Measurements from ENCODE around the gene FEZF1. TPM values are rescaled to one million over a fixed set of nuclear protein-coding genes. Genes with fewer than 3 reads are reported as not detected.

The FEZF1 gene
- total and polyA plus RNA-seq, 4 donors: 0.04 to 0.18 TPM; not detected in 2

DNA sequence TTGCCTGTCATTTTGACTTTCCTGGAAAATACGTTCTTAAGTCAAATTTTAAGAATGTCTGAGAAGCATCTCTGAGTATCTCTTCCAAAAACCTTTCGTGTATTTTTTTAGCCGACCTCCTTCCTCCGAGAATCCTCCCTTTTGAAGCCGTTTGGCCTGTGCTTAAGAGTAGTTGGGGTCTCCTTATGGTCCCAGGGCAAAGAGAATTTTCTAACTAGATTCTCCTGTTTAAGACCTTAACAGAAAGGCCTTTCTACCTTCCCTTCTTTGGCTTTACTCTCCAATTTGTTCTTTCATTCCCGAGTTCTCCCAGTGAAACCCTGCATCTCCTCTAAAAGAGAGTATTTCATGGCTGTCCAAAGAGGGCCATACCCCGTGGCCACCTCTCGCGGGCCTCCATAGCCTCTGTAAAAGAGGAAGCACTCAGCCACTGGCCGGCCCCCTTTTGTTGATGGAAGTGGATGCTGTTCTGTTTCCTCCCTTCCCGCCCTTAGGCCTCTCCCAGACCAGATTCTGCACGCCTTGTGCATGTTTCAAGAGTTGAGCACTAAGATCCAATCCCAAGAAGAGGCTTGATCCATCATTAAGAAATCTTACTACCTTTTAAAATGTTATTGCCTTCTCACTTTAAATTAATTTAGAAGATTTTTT lies 6.6 kb upstream of the FEZF1 start:
- Histone ChIP-seq H3K27ac (ENCODE audit: low read depth in 1 of 2, low read length in 1 of 2) (no peak overlapping the region), H3K9ac (ENCODE audit: insufficient read depth in 1 of 2, low read length in 2 of 2) (no peak overlapping the region), H3K9me3 (ENCODE audit: control insufficient read depth in 4 of 4, insufficient read depth in 3 of 4, low read length in 3 of 4) (peaks cover 0 to 12% (median 0%) of the 10 kb centered on the region in 4 donors), H3K4me3 (no peak overlapping the region), H3K27me3 (ENCODE audit: control insufficient read depth in 3 of 3, insufficient read depth in 3 of 3, low read length in 2 of 3) (peaks cover 19 to 98% (median 96%) of the 10 kb centered on the region in 3 donors), H3K4me1 (ENCODE audit: control insufficient read depth in 5 of 5, insufficient read depth in 5 of 5, low read length in 5 of 5) (peaks cover 0 to 26% (median 1%) of the 10 kb centered on the region in 5 donors), H3K36me3 (ENCODE audit: control insufficient read depth in 4 of 4, insufficient read depth in 4 of 4, low read length in 4 of 4) (no peaks in the 10 kb centered on the region)
- DNase-seq: peak in 2 of 3 donors; percentile 35 to 50
- no peak for ATAC-seq (ENCODE audit: insufficient read depth, low FRiP score)
- TF ChIP-seq, protein P1, sequence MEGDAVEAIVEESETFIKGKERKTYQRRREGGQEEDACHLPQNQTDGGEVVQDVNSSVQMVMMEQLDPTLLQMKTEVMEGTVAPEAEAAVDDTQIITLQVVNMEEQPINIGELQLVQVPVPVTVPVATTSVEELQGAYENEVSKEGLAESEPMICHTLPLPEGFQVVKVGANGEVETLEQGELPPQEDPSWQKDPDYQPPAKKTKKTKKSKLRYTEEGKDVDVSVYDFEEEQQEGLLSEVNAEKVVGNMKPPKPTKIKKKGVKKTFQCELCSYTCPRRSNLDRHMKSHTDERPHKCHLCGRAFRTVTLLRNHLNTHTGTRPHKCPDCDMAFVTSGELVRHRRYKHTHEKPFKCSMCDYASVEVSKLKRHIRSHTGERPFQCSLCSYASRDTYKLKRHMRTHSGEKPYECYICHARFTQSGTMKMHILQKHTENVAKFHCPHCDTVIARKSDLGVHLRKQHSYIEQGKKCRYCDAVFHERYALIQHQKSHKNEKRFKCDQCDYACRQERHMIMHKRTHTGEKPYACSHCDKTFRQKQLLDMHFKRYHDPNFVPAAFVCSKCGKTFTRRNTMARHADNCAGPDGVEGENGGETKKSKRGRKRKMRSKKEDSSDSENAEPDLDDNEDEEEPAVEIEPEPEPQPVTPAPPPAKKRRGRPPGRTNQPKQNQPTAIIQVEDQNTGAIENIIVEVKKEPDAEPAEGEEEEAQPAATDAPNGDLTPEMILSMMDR (IDR thresholded peaks at IDR 0.05; ENCODE audit: control extremely low read depth, extremely low read depth): no peak
- WGBS, 2 donors: 14 to 28% methylated on average over 12 of the region's 12 CpGs

DNA sequence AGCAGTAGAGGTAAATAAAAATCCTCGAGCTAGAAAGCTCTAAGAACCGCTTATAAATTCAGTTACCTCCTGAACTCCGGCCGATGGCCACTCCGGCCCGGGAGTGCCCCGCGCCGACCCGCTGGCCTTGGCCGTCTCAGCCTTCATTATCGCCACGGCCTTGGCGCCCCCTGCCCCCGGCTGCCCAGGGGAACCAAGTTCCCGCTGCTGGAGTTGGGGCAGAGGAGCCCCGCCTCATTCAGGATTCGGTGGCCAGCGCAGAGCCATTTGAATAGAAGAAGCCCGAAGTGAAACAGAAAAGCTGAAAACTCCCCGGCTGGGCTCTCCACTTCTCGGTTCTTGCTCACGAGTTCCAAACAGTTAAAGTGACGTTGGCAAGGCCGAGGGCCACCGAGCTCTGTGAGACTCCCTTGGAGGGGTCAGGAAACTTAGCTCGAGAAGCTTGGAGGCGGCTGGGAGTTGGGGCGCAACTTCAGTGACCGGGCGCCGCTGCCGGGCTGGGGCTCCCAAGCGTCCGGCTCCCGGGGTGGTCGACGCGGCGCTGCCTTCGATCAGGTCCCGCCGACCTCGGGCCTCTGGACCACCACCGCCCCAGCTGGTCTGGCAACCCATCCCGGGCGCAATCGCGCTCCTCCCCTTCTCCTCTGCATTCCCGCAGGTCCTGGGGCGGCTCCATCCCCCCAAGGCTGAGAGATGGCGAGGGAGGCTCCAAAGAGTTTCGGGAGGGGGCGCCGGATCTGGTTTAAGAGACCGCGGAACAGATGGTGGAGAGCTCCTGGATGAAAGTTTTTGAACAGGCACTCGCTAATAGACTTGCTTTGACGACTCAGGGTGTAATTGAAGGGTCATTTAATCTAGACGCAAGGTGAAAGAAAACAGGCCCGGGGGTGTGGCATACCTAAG lies 5.8 kb upstream of the FEZF1 start:
- H3K27me3 ChIP-seq (ENCODE audit: control insufficient read depth in 3 of 3, insufficient read depth in 3 of 3, low read length in 2 of 3): peaks cover 22 to 98% (median 95%) of the 10 kb centered on the region in 3 donors
- H3K4me1 ChIP-seq (ENCODE audit: control insufficient read depth in 5 of 5, insufficient read depth in 5 of 5, low read length in 5 of 5): peaks cover 0 to 34% (median 7%) of the 10 kb centered on the region in 5 donors
- TF ChIP-seq, protein P1 (IDR thresholded peaks at IDR 0.05; ENCODE audit: control extremely low read depth, extremely low read depth): no peak
- ATAC-seq (ENCODE audit: insufficient read depth, low FRiP score) (no peak), DNase-seq (peak; percentile 62 to 71 (median 66))
- no peaks in the 10 kb centered on the region for H3K36me3 ChIP-seq (ENCODE audit: control insufficient read depth in 4 of 4, insufficient read depth in 4 of 4, low read length in 4 of 4)
- 2 to 4% methylated on average over 60 to 61 of the region's 61 CpGs for WGBS, 2 donors
- peak overlapping the region; percentile 15 for H3K4me3 ChIP-seq
- H3K27ac ChIP-seq (ENCODE audit: low read depth in 1 of 2, low read length in 1 of 2): no peak overlapping the region
- H3K9ac ChIP-seq (ENCODE audit: insufficient read depth in 1 of 2, low read length in 2 of 2): peak overlapping the region in 1 of 2 donors; percentile 31
- peaks cover 0 to 10% (median 0%) of the 10 kb centered on the region in 4 donors for H3K9me3 ChIP-seq (ENCODE audit: control insufficient read depth in 4 of 4, insufficient read depth in 3 of 4, low read length in 3 of 4)

DNA sequence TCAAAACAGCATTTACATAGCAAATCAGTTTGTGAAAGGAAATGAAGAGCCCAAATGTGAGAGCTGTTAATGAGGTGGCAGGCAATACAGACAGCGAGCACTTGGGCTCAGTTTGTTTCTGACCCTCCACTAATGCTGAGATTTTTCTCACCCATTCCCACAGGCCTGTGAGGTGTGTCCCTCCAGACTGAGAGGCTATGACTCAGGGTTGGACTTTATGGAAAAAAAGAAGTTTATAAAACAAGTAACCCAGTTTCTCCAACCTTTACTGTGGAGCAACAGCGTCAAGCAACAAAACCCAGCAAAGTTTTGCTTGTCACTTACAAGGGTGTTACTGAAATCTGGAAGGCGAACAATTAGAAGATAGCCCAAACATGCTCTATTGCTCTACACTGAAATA lies 4.9 kb upstream of the FEZF1 start:
- H3K27ac ChIP-seq (ENCODE audit: low read depth in 1 of 2, low read length in 1 of 2): no peak overlapping the region
- H3K27me3 ChIP-seq (ENCODE audit: control insufficient read depth in 3 of 3, insufficient read depth in 3 of 3, low read length in 2 of 3): peaks cover 14 to 98% (median 90%) of the 10 kb centered on the region in 3 donors
- H3K4me3 ChIP-seq: no peak overlapping the region
- DNase-seq: peak in 1 of 3 donors; percentile 46
- H3K9ac ChIP-seq (ENCODE audit: insufficient read depth in 1 of 2, low read length in 2 of 2): no peak overlapping the region
- no peak for ATAC-seq (ENCODE audit: insufficient read depth, low FRiP score)
- TF ChIP-seq, protein P1 (IDR thresholded peaks at IDR 0.05; ENCODE audit: control extremely low read depth, extremely low read depth): no peak
- WGBS, 2 donors: 22 to 36% methylated on average over 3 of the region's 3 CpGs
- H3K36me3 ChIP-seq (ENCODE audit: control insufficient read depth in 4 of 4, insufficient read depth in 4 of 4, low read length in 4 of 4): no peaks in the 10 kb centered on the region
- peaks cover 0 to 7% (median 0%) of the 10 kb centered on the region in 4 donors for H3K9me3 ChIP-seq (ENCODE audit: control insufficient read depth in 4 of 4, insufficient read depth in 3 of 4, low read length in 3 of 4)
- peaks cover 0 to 39% (median 12%) of the 10 kb centered on the region in 5 donors for H3K4me1 ChIP-seq (ENCODE audit: control insufficient read depth in 5 of 5, insufficient read depth in 5 of 5, low read length in 5 of 5)
